Ammon's horn (tissue), 1 donor: ENCODE measurements around the gene DDR1.
A peak's percentile ranks its signal among the peaks of the same experiment; 100 is the strongest.
"Not testable (repeated sequence)": the region's sequence is repeated elsewhere in the genome, so short reads cannot be mapped to it uniquely, and the experiment has no call there.

Experiments used
- DNase-seq: peaks from one replicate; pipeline ENCODE4 v3.0.0-alpha.2; 2016; ENCODE audit warnings: low spot score

The DDR1 gene

GRCh38 chr6:30894381-30894780, 10.1 kb downstream of the DDR1 start:
- DNase-seq = no peak

GRCh38 chr6:30894935-30895334, 10.6 kb downstream of the DDR1 start:
- no peak for DNase-seq

- DNase-seq = no peak
Observed at GRCh38 chr6:30895343-30895742, 11.0 kb downstream of the DDR1 start.

GRCh38 chr6:30896541-30896940, 12.2 kb downstream of the DDR1 start:
- no peak for DNase-seq

GRCh38 chr6:30897882-30898281, 13.6 kb downstream of the DDR1 start:
- DNase-seq = no peak

GRCh38 chr6:30898750-30899360, 14.5 kb downstream of the DDR1 start:
- no peak for DNase-seq

- no peak for DNase-seq
Observed at GRCh38 chr6:30900863-30901417, 16.6 kb downstream of the DDR1 start.

- no peak for DNase-seq
Observed at GRCh38 chr6:30901436-30901835, 17.1 kb downstream of the DDR1 start.

GRCh38 chr6:30902196-30902595, 17.9 kb downstream of the DDR1 start:
- DNase-seq = not testable (repeated sequence)

GRCh38 chr6:30902709-30903108, 18.4 kb downstream of the DDR1 start:
- DNase-seq = no peak

GRCh38 chr6:30903236-30903635, 18.9 kb downstream of the DDR1 start:
- DNase-seq = no peak

- DNase-seq = not testable (repeated sequence)
Observed at GRCh38 chr6:30907290-30907757, 23.0 kb downstream of the DDR1 start.

GRCh38 chr6:30907758-30908591, 23.7 kb downstream of the DDR1 start, which contains the start of gene GTF2H4:
TSS of gene GTF2H4 (plus strand) at chr6:30908207.
- peak; percentile 99 for DNase-seq

- no peak for DNase-seq
Observed at GRCh38 chr6:30908700-30909099, 24.4 kb downstream of the DDR1 start.

- not testable (repeated sequence) for DNase-seq
Observed at GRCh38 chr6:30910473-30910872, 26.2 kb downstream of the DDR1 start.

GRCh38 chr6:30912746-30913520, 28.6 kb downstream of the DDR1 start:
- no peak for DNase-seq

GRCh38 chr6:30913721-30914075, 29.4 kb downstream of the DDR1 start:
- DNase-seq = no peak

GRCh38 chr6:30914076-30914853, 29.9 kb downstream of the DDR1 start, which contains the start of gene VARS2:
TSS of gene VARS2 (plus strand) at chr6:30914238. CDS start at chr6:30914837, 599 bp downstream.
- DNase-seq = peak; percentile 94

GRCh38 chr6:30914854-30915590, 30.7 kb downstream of the DDR1 start:
- DNase-seq = no peak

GRCh38 chr6:30915591-30915946, 31.2 kb downstream of the DDR1 start:
- peak; percentile 87 for DNase-seq

- no peak for DNase-seq
Observed at GRCh38 chr6:30917041-30917440, 32.7 kb downstream of the DDR1 start.
